HepG2 (cell line): ENCODE data around the gene KCNIP4.

Experiments
- CHD4 ChIP-seq: fragments of 200-600 bp; sonication (generic); IDR thresholded peaks from 2 replicates; pipeline ENCODE4 v1.7.0; 2017; ENCODE audit warnings: mild to moderate bottlenecking, low read length, borderline replicate concordance
- KAT8 ChIP-seq: IDR thresholded peaks from 2 replicates; pipeline ENCODE4 v1.6.1; 2016; ENCODE audit warnings: missing genetic modification reagents, missing compliant biosample characterization
- MYNN ChIP-seq: sonication (generic); formaldehyde crosslinking; IDR thresholded peaks from 2 replicates; pipeline ENCODE4 v1.4.0; 2020; ENCODE audit warnings: mild to moderate bottlenecking, low read depth, missing genetic modification reagents
- POLR2A ChIP-seq, 2 experiments: IDR thresholded peaks; 2 replicates each; pipeline ENCODE4 v1.6.1; 2011; ENCODE audit warnings: low read depth in 2 of 2, low read length in 2 of 2, mild to moderate bottlenecking in 1 of 2, moderate library complexity in 1 of 2; ENCODE audit not compliant: insufficient read depth in 1 of 2
- RNF2 ChIP-seq: fragments of 450-650 bp; conservative IDR thresholded peaks from 2 replicates; pipeline ENCODE4 v1.6.1; 2016; ENCODE audit warnings: low read depth
- ZMYM4 ChIP-seq: sonication (generic); formaldehyde crosslinking; IDR thresholded peaks from 2 replicates; pipeline ENCODE4 v1.8.1; 2023; ENCODE audit warnings: mild to moderate bottlenecking, missing genetic modification reagents
- ZNF282 ChIP-seq: fragments of 450-650 bp; IDR thresholded peaks from 2 replicates; pipeline ENCODE4 v1.6.1; 2018; ENCODE audit not compliant: partially characterized antibody
- ZNF557 ChIP-seq: sonication (generic); formaldehyde crosslinking; IDR thresholded peaks from 2 replicates; pipeline ENCODE4 v1.4.0; 2020; ENCODE audit warnings: missing genetic modification reagents
- ZNF788 ChIP-seq: sonication (generic); formaldehyde crosslinking; IDR thresholded peaks from 2 replicates; pipeline ENCODE4 v1.5.0; 2020; ENCODE audit warnings: mild to moderate bottlenecking, missing genetic modification reagents, borderline replicate concordance
- ZZZ3 ChIP-seq: sonication (generic); formaldehyde crosslinking; IDR thresholded peaks from 2 replicates; pipeline ENCODE4 v1.4.0; 2020; ENCODE audit warnings: missing genetic modification reagents, mild to moderate bottlenecking, borderline replicate concordance

DNA sequence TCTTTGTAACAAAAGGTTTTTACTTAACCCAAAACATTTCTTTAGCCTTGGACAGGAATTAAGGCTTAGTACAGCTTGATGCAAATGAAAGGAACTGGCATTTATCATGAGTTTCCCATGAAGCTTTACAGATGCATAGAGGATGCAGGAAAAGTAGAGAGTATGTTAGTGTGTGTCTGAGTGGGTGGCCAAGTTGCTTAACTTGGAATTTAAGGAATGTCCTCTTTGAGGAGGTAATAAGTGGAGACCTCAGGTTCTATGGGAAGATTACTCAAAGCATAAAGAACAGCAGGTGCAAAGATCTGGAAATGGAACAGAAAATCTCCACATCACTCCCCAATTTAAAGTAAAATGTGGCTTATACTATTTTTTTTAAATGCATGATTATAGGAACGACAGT lies 457.9 kb downstream of the KCNIP4 start:
- TF ChIP-seq ZNF557 (CRISPR knock-in tag) (no peak), ZNF788 (no peak), ZZZ3 (CRISPR knock-in tag) (no peak), POLR2A (IDR thresholded peaks at IDR 0.05; ENCODE audit: insufficient read depth in 1 of 2, low read depth in 2 of 2, low read length in 2 of 2) (no peak), ZNF282 (no peak), CHD4 (no peak), MYNN (CRISPR knock-in tag) (no peak), RNF2 (no peak), KAT8 (CRISPR knock-in tag) (no peak), ZMYM4 (CRISPR knock-in tag) (no peak)
